GM12878 (cell line): ENCODE data around the gene TLCD2. TPM values are rescaled to one million over a fixed set of nuclear protein-coding genes. Genes with fewer than 3 reads are reported as not detected.

Experiments used
- ATAC-seq: fragments of 200-7000 bp; cut with Tn5 transposase; 3 replicates; pipeline ENCODE4 v1.9.1; 2020; ENCODE audit warnings: mild to moderate bottlenecking, moderate library complexity
- BruUV-seq: library from RNA; stranded (reverse); fragments of 400-500 nt; replicated peaks from 2 replicates; lab custom pipeline; 2021; lab: Mats Ljungman, UMichigan
- CTCF ChIA-PET: fragments of 300-600 bp; sonication (Branson Sonifier 250); formaldehyde crosslinking; extraction: SDS; loops from one replicate; lab custom pipeline; 2021; ENCODE audit warnings: inconsistent platforms; lab: Yijun Ruan, JAX
- POLR2A ChIA-PET: fragments of 350-600 bp; formaldehyde crosslinking; extraction: SDS; loops from one replicate; lab custom pipeline; 2021; ENCODE audit warnings: inconsistent platforms; lab: Charles Lee
- RAD21 ChIA-PET: fragments of 300-600 bp; sonication (Branson Sonifier 250); formaldehyde crosslinking; loops from one replicate; lab custom pipeline; 2023; ENCODE audit warnings: antibody characterized with exemption; ENCODE audit not compliant: unreplicated experiment; lab: Charles Lee
- SMC1A ChIA-PET: fragments of 300-600 bp; sonication (Branson Sonifier 250); formaldehyde crosslinking; loops from one replicate; lab custom pipeline; 2023; ENCODE audit not compliant: unreplicated experiment, uncharacterized antibody; lab: Charles Lee
- DNase-seq: peaks from one replicate; pipeline ENCODE4 v3.0.0-alpha.2; 2011; ENCODE audit warnings: low read depth, low spot score
- FAIRE-seq: peaks from 3 replicates; lab custom pipeline; 2011; peaks lifted over from hg19 to GRCh38; lab: Jason Lieb, UNC
- H2AFZ ChIP-seq: 2 replicates; pipeline ENCODE4 v1.6.0; 2011; ENCODE audit warnings: low read depth, low read length, control low read depth; ENCODE audit not compliant: control insufficient read depth
- H3K27ac ChIP-seq: 2 replicates; pipeline ENCODE4 v1.5.1; 2011; ENCODE audit warnings: control low read depth; ENCODE audit not compliant: control insufficient read depth, insufficient read depth
- H3K27me3 ChIP-seq, 2 experiments: replicated peaks in 1 of 2; 2 replicates each; pipeline versions ENCODE4 v1.6.0 to v1.6.1; 2011; ENCODE audit warnings: low read length in 1 of 2; ENCODE audit not compliant: control insufficient read depth in 2 of 2, insufficient read depth in 2 of 2
- H3K36me3 ChIP-seq, 2 experiments: 2 replicates each; pipeline ENCODE4 v1.5.1; 2011; ENCODE audit warnings: low read length in 1 of 2; ENCODE audit not compliant: control insufficient read depth in 2 of 2, insufficient read depth in 2 of 2
- H3K4me1 ChIP-seq: 2 replicates; pipeline ENCODE4 v1.6.1; 2011; ENCODE audit warnings: mild to moderate bottlenecking, low read length, moderate library complexity, mixed read lengths; ENCODE audit not compliant: control insufficient read depth, insufficient read depth
- H3K4me2 ChIP-seq: 2 replicates; pipeline ENCODE4 v1.6.0; 2011; ENCODE audit warnings: control low read depth; ENCODE audit not compliant: control insufficient read depth, insufficient read depth
- H3K4me3 ChIP-seq: fragments of 200-600 bp; sonication (generic); 2 replicates; pipeline ENCODE4 v1.5.1; 2016
- H3K79me2 ChIP-seq: 2 replicates; pipeline ENCODE4 v1.6.0; 2011; ENCODE audit warnings: low read length; ENCODE audit not compliant: control insufficient read depth, insufficient read depth
- H3K9ac ChIP-seq: 2 replicates; pipeline ENCODE4 v1.8.0; 2011; ENCODE audit warnings: low read length, control low read depth, mixed read lengths; ENCODE audit not compliant: control insufficient read depth, insufficient read depth
- H3K9me3 ChIP-seq: replicated peaks from 3 replicates; pipeline ENCODE4 v1.5.1; 2011; ENCODE audit warnings: mild to moderate bottlenecking, low read length; ENCODE audit not compliant: control insufficient read depth, insufficient read depth
- H4K20me1 ChIP-seq: 2 replicates; pipeline ENCODE4 v1.6.0; 2011; ENCODE audit not compliant: control insufficient read depth, insufficient read depth
- IKZF2 ChIP-seq, 2 experiments: fragments of 450-650 bp; IDR thresholded peaks; 2 replicates each; pipeline ENCODE4 v1.6.1; 2017; ENCODE audit warnings: mild to moderate bottlenecking in 2 of 2, moderate library complexity in 2 of 2
- MXI1 ChIP-seq: fragments of 150-350 bp; IDR thresholded peaks from 2 replicates; pipeline ENCODE4 v1.6.1; 2011; ENCODE audit warnings: low read depth, mild to moderate bottlenecking, inconsistent platforms, low read length, improper control_type of control experiment
- POLR2A ChIP-seq: IDR thresholded peaks from 2 replicates; pipeline ENCODE4 v1.6.1; 2011; ENCODE audit warnings: low read depth, mild to moderate bottlenecking, low read length
- RUNX3 ChIP-seq: IDR thresholded peaks from 2 replicates; pipeline ENCODE4 v1.6.1; 2012; ENCODE audit warnings: low read length, inconsistent platforms
- SMAD1 ChIP-seq: fragments of 450-650 bp; IDR thresholded peaks from 2 replicates; pipeline ENCODE4 v1.6.1; 2018; ENCODE audit warnings: mild to moderate bottlenecking, low read depth; ENCODE audit not compliant: partially characterized antibody
- ZNF384 ChIP-seq: IDR thresholded peaks from 2 replicates; pipeline ENCODE4 v1.6.1; 2012; ENCODE audit warnings: low read depth, mild to moderate bottlenecking, low read length, improper control_type of control experiment, borderline replicate concordance
- WGBS: methylation state at CpG from one replicate; pipeline ENCODE4 v1.1.6; 2016; ENCODE audit warnings: low lambda C conversion rate; ENCODE audit not compliant: insufficient replicate concordance, insufficient coverage; ENCODE audit errors: missing lambda C conversion rate; 5-methylcytosine and 5-hydroxymethylcytosine counted together
- in situ Hi-C: fragments of 300-500 bp; cut with MboI; formaldehyde crosslinking; loops from 9 replicates; pipeline ENCODE4 v1.14.3; 2018; ENCODE audit warnings: mixed read lengths
- intact Hi-C: fragments of 100-400 bp; cut with micrococcal nuclease; formaldehyde crosslinking; loops from one replicate; pipeline ENCODE4 v1.14.2; 2022; ENCODE audit not compliant: unreplicated experiment
- polyA plus RNA-seq, 11 experiments: library from polyadenylated mRNA; depleted of rRNA in 4 of 11; unstranded in 6 of 11; stranded (reverse) in 5 of 11; fragments of >200 nt; fragmentation: Nextera tagmentation in 4 of 11; fragmentation: Illumina TruSeq in 1 of 11; extraction: Ambion mirVana in 4 of 11; extraction: Trizol in 1 of 11; gene quantifications; 1 replicate in 1 of 11; 2 replicates in 10 of 11; pipeline versions ENCODE4 v1.2.1 to v1.2.3, GENCODE V29; 2011 to 2016; ENCODE audit warnings: inconsistent platforms in 2 of 11, missing spikeins in 2 of 11, low read depth in 1 of 11
- total RNA-seq, 4 experiments: library from RNA; depleted of rRNA in 3 of 4; stranded (reverse); fragments of >200 nt in 3 of 4; fragmentation: Illumina TruSeq in 1 of 4; extraction: Trizol in 1 of 4; gene quantifications; 2 replicates each; pipeline versions ENCODE4 v1.2.1 to v1.2.3, GENCODE V29; 2013 to 2021
- TF ChIP-seq, protein P1 (sequence below): IDR thresholded peaks from 2 replicates; pipeline ENCODE4 v1.6.1; 2012; ENCODE audit warnings: low read depth, low read length, improper control_type of control experiment
- TF ChIP-seq, protein P2 (sequence below): fragments of 450-650 bp; formaldehyde crosslinking; IDR thresholded peaks from 2 replicates; pipeline ENCODE4 v1.4.0; 2020; ENCODE audit warnings: mild to moderate bottlenecking, moderate library complexity

TLCD2 gene
- total and polyA plus RNA-seq, 10 of the 15 experiments (the other 5 are each of a cell fraction or from before 2014, with no cell fraction given), result 0.02 to 0.15 (median 0.05) TPM; not detected in 2

DNA sequence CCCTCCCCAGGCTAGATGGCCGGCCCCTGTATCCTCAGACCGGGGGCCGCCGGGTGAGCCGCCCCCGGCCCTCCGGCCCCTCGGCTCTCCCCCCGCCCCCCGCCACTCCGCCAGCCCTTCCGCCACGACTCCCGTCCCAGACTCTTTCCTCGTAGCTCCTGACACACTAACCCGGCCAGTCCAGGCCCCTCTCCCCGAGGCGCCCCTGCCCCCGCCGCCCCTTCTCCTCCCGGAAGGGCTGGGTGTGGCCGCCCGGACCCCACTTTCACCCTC, 5.6 kb upstream of the TLCD2 start:
- CTCF ChIA-PET, result interaction anchor here (0.9 to 11.0 kb wide), 9 partner anchors 15 to 339 kb away, joined by 3 to 232 read pairs (median 8); partner anchors contain the start of genes HIC1, PRPF8, RILP and RPA1
- TF ChIP-seq IKZF2 (IDR thresholded peaks at IDR 0.05) (no peak), SMAD1 (no peak)
- ATAC-seq, result no peak

DNA sequence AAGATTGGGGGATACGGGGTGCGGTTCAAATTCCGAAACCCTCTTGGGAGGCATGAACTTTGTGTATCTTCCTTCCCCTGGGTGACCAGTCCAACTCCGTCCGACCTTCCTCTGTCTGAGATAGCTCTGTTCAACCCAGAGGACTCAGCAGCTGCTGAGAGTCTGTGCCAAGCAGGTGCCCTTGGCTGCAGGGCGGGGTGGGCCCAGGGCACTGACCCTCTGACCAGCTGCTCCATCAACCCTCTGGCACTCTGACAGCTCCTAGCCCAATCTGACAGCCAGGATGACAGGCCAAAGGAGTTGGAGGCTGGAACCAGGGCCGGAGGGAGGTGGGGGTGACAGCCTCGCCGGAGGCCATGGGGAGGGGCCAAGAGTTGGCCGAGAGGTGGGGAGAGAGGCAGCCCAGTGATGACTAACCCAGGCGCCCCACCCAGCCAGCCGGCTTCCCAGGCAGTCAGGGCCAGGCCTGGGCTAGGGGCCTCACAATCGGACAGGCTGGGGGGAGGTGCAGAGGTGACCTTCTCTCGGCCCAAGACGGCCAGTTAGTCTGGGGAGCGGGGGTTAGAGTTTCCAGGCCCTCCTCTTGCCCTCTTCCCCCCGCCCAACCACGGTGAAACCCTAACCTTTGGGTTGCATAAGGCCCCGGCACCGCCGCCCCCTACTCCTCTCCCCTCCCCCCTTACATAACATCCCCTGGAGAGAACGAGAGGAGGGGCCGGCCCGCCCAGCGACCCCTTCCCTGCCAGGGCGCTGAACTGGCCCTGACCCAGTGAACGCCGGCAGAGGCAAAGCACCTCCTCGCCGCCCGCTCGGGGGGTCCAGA, 5.0 kb upstream of the TLCD2 start:
- ChIA-PET POLR2A (interaction anchor here (1.4 to 2.3 kb wide), 4 partner anchors 71 to 149 kb away, joined by 3 to 18 read pairs (median 6); no protein-coding TSS in a partner anchor), RAD21 (interaction anchor here (1.1 to 4.1 kb wide), 10 partner anchors 21 to 589 kb away, joined by 3 to 25 read pairs (median 8); partner anchors contain the start of genes SMG6 and SRR)
- in situ Hi-C loops, result no loop called here
- TF ChIP-seq MXI1 (no peak), RUNX3 (no peak), ZNF384 (no peak), POLR2A (peak; percentile 27; the same call in 1 of the 2 replicates)
- TF ChIP-seq, protein P1, sequence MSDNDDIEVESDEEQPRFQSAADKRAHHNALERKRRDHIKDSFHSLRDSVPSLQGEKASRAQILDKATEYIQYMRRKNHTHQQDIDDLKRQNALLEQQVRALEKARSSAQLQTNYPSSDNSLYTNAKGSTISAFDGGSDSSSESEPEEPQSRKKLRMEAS, result no peak
- TF ChIP-seq, protein P2, sequence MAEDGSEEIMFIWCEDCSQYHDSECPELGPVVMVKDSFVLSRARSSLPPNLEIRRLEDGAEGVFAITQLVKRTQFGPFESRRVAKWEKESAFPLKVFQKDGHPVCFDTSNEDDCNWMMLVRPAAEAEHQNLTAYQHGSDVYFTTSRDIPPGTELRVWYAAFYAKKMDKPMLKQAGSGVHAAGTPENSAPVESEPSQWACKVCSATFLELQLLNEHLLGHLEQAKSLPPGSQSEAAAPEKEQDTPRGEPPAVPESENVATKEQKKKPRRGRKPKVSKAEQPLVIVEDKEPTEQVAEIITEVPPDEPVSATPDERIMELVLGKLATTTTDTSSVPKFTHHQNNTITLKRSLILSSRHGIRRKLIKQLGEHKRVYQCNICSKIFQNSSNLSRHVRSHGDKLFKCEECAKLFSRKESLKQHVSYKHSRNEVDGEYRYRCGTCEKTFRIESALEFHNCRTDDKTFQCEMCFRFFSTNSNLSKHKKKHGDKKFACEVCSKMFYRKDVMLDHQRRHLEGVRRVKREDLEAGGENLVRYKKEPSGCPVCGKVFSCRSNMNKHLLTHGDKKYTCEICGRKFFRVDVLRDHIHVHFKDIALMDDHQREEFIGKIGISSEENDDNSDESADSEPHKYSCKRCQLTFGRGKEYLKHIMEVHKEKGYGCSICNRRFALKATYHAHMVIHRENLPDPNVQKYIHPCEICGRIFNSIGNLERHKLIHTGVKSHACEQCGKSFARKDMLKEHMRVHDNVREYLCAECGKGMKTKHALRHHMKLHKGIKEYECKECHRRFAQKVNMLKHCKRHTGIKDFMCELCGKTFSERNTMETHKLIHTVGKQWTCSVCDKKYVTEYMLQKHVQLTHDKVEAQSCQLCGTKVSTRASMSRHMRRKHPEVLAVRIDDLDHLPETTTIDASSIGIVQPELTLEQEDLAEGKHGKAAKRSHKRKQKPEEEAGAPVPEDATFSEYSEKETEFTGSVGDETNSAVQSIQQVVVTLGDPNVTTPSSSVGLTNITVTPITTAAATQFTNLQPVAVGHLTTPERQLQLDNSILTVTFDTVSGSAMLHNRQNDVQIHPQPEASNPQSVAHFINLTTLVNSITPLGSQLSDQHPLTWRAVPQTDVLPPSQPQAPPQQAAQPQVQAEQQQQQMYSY (CRISPR knock-in tag), result no peak

More for the DNA sequence above, 5.6 kb upstream of the TLCD2 start:
- H3K27ac ChIP-seq, result no peak overlapping the region
- H3K36me3 ChIP-seq, result peaks cover 0 to 7% of the 10 kb centered on the region in 2 experiments; a peak in 2 of 4 replicates
- DNase-seq, result no peak
- intact Hi-C loops, result loop anchor here (2.0 to 5.0 kb wide), 3 partner anchors 48 to 153 kb away; partner anchors contain the start of genes PITPNA and RPA1
- ChIA-PET SMC1A (interaction anchor here (1.4 to 2.5 kb wide), 3 partner anchors 119 to 155 kb away, joined by 3 to 15 read pairs (median 9); no protein-coding TSS in a partner anchor), POLR2A (interaction anchor here (1.3 to 2.3 kb wide), 5 partner anchors 71 to 313 kb away, joined by 3 to 18 read pairs (median 5); no protein-coding TSS in a partner anchor), RAD21 (interaction anchor here (1.1 to 4.1 kb wide), 10 partner anchors 21 to 588 kb away, joined by 3 to 25 read pairs (median 8); partner anchors contain the start of genes SMG6 and SRR)
- peak overlapping the region; percentile 48 for H3K9ac ChIP-seq
- no peaks in the 10 kb centered on the region for H3K9me3 ChIP-seq
- H3K4me2 ChIP-seq, result peak overlapping the region; percentile 90; the same call in 1 of the 2 replicates
- H3K4me3 ChIP-seq, result peak overlapping the region; percentile 98
- no peak for FAIRE-seq
- peaks cover 4% of the 10 kb centered on the region for H3K4me1 ChIP-seq
- peaks cover 0 to 2% of the 10 kb centered on the region in 2 experiments; a peak in 1 of 4 replicates for H3K27me3 ChIP-seq
- in situ Hi-C loops, result no loop called here
- peaks cover 7% of the 10 kb centered on the region for H3K79me2 ChIP-seq
- BruUV-seq, result no TSS peak
- H4K20me1 ChIP-seq, result no peaks in the 10 kb centered on the region
- no CpG with 5 or more reads among the region's 23 CpGs for WGBS
- H2AFZ ChIP-seq, result peak overlapping the region; percentile 62

More for the DNA sequence above, 5.0 kb upstream of the TLCD2 start:
- DNase-seq, result no peak
- FAIRE-seq, result no peak
- Histone ChIP-seq H3K4me2 (peak overlapping the region; percentile 90), H3K4me3 (peak overlapping the region; percentile 98; the same call in 1 of the 2 replicates), H3K9me3 (no peaks in the 10 kb centered on the region), H3K79me2 (peaks cover 7% of the 10 kb centered on the region), H2AFZ (no peak overlapping the region), H3K36me3 (peaks cover 0 to 7% of the 10 kb centered on the region in 2 experiments; a peak in 2 of 4 replicates), H3K4me1 (peaks cover 4% of the 10 kb centered on the region), H4K20me1 (no peaks in the 10 kb centered on the region), H3K9ac (peak overlapping the region; percentile 48), H3K27me3 (peaks cover 0 to 3% of the 10 kb centered on the region in 2 experiments; a peak in 1 of 4 replicates), H3K27ac (no peak overlapping the region)
- intact Hi-C loops, result loop anchor here (5.0 kb wide), 2 partner anchors 48 to 153 kb away; partner anchors contain the start of gene PITPNA
- SMC1A ChIA-PET, result interaction anchor here (1.4 to 2.5 kb wide), 3 partner anchors 120 to 155 kb away, joined by 3 to 15 read pairs (median 9); no protein-coding TSS in a partner anchor
- CTCF ChIA-PET, result interaction anchor here (1.0 to 11.0 kb wide), 9 partner anchors 16 to 340 kb away, joined by 3 to 232 read pairs (median 8); partner anchors contain the start of genes HIC1, PRPF8, RILP and RPA1
- ATAC-seq, result no peak
- 19% methylated on average over 19 of the region's 32 CpGs for WGBS
- BruUV-seq, result no TSS peak
